Activated T-cell treated with anti-CD3 and anti-CD28 coated beads for 4 hours (primary cell): ENCODE measurements around the gene KLHL3.
"Not testable (repeated sequence)": the region's sequence is repeated elsewhere in the genome, so short reads cannot be mapped to it uniquely, and the experiment has no call there.

ENCODE experiments used
- DNase-seq: peaks from one replicate; pipeline ENCODE4 v3.0.0-alpha.2; 2020

The KLHL3 gene, protein sequence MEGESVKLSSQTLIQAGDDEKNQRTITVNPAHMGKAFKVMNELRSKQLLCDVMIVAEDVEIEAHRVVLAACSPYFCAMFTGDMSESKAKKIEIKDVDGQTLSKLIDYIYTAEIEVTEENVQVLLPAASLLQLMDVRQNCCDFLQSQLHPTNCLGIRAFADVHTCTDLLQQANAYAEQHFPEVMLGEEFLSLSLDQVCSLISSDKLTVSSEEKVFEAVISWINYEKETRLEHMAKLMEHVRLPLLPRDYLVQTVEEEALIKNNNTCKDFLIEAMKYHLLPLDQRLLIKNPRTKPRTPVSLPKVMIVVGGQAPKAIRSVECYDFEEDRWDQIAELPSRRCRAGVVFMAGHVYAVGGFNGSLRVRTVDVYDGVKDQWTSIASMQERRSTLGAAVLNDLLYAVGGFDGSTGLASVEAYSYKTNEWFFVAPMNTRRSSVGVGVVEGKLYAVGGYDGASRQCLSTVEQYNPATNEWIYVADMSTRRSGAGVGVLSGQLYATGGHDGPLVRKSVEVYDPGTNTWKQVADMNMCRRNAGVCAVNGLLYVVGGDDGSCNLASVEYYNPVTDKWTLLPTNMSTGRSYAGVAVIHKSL

DNA sequence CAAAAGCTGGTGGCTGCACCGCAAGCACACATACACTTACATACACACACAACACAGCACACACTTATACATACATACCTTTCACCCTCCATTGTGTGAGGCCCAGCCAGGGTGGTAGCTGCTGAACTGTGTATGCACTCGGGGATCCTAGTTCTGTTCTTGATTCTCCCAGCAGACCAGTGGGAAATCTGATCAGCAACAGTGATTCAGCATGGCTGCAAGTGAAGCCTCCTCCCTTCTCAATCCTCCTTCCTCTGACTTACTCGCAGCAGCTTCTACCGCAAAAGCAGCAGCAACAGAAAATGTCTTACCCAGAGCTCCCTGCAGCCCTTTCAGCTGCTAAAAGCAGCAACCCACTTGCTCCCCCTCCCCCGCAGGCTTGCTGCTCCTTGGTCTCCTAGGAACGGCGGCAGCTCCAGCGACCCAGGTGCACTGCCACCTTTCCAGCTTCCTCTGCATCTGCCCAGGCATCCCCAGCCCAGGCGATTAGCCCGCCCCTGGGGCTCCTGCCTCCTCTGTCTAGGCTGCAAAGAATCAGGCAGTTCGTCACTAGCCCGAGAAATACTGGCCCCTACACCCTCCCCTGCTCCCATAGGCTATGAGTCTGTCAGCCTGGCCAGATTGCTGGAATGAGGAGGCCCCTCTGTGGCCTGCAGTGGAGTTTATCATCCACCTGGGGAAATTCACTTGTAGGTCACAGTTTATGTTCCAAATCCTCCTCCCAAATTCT lies at the start of gene KLHL3:
KLHL3 (minus strand) TSS at position 535 of the 730 bp plus-strand sequence; CDS start at position 92, 443 bp downstream.
- peak; percentile 11 for DNase-seq

DNA sequence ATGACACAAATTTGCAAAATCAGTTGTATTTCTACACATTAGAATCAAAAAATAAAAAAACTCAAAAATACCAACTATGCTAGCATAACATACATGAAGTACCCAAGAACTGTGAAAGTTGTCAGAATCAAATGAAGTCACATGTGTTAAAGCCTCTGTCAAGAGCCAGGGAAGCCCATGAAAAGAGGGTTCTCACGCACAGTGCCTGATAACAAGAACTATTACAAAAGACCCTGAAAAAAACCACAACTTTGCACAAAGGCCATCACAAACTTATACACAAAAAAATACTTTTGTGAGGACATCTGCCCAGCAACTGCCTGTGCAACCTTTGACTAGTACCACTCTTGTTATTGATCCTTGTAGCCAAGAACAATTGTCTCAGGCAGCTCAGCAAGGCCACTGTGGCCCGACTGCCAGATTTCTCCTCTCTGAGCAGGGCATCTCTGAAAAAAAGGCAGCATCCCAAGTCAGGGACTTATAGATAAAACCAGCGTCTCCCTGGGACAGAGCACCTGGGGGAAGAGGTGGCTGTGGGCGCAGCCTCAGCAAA lies 47.2 kb upstream of the KLHL3 start:
- DNase-seq: no peak

DNA sequence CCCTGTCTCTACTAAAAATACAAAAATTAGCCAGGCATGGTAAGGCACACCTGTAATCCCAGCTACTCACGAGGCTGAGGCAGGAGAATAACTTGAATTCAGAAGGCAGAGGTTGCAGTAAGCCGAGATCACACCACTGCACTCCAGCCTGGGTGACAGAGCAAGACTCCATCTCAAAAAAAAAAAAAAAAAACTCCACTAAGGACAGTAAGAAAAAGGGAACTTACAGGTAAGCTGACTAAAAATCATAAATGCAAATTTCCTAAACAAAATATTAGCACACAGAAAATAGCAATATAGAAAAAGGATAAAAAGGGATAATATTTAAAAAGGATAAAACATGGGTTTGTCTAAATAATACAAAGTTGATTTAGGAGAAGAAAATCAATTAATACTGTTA lies 46.2 kb upstream of the KLHL3 start:
- DNase-seq: no peak

DNA sequence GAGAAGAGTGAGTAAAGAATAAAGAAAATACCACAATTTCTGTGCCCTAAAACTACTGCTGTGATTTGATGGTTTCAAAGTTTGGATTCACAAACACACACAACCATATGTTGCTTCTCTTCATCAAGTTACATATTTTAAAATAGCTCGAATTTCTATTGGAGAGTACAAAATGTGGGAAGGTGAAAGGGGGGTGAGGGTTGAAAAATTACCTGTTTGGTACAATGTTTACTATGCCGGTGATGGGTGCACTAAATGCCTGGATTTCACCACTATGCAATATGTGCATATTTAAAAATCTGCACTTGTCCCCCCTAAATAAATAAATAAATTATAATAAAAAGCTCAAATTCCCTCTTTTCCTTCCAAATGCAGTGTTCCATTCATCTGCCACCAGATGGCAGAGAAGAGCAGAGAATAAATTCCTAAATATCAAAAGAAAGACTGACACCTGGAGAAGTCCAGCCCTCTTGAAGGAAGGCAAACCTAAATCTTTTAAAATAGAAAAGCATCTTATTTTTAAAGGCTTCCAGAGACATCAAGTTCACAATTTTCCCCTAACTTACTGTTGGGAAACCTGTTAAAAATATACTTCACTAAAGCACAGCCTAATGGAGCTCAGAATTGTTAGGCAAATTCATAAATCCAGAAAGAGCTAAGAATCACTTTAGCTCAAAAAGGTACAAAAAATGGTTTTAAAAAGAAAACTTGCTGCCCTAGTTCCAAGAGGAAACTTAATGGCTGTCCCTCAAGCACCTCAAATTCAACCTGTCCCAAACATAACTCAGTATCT lies 43.1 kb upstream of the KLHL3 start:
- no peak for DNase-seq

DNA sequence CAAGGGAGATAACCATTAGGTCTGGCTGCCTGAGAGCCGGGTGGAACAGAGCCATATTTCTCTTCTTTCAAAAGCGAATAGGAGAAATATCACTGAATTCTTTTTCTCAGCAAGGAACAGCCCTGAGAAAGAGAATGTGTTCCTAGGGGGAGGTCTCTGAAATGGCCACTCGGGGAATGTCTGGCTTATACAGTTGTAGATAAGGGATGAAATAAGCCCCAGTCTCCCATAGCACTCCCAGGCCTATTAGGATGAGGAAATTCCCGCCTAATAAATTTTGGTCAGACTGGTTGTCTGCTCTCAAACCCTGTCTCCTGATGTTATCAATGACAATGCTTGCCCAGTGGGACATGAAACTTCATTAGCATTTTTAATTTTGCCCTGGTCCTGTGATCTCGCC lies 32.0 kb upstream of the KLHL3 start:
- not testable (repeated sequence) for DNase-seq

DNA sequence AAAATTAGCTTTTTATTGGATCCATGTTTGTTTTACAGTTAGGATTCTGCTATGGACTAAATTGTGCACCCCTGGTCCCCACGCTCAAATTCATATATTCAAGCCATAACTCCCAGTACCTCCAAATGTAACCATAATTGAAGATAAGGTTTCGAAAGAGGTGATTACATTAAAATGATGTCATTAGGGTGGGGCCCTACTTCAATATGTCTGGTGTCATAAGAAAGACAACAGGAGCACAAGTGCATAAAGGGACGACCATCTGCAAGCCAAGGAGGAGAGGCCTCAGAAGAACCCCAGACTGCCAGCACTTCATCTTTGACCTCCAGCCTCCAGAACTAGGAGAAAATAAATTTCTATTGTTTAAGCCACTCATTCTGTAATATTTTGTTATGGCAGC lies 25.7 kb upstream of the KLHL3 start:
- DNase-seq: no peak

DNA sequence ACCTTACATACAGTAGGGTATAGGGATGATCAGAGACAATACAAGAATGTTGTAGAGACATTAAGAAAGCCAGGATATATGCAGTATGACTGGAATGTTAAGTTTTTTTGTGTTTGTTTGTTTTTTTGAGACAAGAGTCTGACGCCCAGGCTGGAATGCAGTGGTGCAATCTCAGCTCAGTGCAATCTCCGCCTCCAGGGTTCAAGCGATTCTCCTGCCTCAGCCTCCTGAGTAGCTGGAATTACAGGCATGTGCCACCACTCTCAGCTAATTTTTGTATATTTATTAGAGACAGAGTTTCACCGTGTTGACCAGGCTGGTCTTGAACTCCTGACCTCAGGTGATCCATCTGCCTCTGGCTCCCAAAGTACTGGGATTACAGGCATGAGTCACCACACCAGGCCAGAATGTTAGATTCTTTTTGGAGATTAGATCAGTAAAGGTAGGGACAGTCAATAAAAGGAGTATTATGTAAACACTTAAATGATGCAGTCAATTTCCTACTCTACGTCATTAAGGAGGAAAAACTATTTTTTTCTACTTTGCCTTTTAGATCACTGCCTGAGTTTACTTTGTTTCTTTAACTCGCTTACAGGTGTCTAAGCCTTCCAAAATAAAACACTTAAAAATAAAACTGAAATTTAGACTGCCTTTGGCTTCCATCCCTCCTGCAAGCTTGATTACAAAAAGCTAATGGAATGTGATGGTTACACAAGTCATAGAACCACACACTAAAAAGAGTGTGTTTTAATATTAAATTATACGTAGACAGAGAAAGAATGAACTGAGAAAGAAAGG lies 25.0 kb upstream of the KLHL3 start:
- no peak for DNase-seq

DNA sequence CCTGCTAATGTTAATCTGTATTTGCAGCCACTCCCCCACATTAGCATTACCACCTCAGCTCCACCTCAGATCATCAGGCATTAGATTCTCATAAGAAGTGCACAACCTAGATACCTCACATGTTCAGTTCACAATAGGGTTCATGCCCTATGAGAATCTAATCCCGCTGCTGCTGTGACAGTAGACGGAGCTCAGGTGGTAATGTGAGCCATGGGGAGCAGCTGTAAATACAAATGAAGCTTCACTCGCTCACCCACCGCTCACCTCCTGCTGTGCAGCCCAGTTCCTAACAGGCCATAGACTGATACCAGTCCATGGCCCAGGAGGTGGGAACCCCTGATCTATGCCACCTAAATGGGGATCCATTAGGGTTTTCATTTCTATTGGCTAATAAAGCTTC lies 24.4 kb upstream of the KLHL3 start:
- no peak for DNase-seq

DNA sequence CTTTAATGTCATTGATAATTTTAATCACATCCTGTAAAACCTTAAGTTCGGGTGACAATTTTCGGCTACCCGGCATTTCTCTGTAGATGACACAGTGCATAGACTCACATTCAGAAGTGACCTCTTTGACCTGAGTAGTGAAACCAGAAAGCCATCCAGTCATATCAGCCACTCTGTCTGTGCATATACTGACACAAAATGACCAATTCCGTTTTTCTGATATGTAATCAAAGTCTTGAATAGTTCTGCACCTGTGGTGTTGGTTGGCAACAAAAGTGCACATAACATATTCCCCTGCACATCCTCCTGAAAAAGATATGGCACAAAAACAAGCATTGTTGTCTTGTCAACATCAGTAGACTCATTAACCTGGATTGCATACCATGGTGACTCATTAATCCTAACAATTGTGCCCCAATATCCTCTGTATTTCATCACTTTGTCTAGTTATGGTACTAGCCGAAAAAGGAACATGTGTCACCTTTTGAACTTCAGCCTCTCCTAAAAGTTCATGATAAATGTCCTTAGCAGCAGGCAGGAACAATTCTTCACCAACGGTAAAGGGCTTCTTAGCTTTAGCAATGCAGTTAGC lies 22.9 kb upstream of the KLHL3 start:
- DNase-seq: no peak

DNA sequence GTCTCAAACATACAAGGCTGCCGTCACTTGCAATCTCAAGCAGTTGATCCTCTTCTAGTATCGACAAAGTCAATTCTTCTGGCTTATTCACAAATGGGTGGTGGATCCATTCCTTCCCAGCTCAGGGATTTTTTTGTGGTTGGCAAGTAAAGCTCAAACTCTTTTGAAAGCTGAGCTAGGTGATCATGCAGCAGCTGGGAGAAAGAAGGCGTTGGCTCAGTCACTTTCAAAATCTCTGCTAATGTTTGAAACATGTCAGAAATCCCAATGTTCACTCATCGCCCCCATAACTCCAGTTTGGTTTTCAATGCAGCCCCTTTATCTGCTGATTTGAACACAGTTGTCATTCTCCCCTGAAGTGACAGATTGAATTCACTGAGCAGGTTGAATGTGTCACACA lies 22.2 kb upstream of the KLHL3 start:
- no peak for DNase-seq

DNA sequence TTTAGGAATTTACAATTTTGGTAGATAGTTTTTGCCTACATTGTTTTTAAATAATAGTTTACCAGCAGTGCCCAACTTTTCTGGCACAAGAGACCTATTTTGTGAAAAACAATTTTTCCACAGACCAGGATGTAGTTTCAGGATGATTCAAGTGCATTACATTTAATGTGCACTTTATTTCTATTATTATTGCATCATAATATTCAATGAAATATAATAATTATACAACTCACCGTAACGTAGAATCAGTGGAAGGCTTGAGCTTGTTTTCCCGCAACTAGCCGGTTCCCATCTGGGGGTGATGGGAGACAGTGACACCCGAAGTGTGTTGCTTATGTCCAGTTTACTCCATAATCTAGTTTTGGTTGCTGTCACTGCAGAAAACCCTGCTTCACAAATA lies 21.7 kb upstream of the KLHL3 start:
- DNase-seq: no peak

DNA sequence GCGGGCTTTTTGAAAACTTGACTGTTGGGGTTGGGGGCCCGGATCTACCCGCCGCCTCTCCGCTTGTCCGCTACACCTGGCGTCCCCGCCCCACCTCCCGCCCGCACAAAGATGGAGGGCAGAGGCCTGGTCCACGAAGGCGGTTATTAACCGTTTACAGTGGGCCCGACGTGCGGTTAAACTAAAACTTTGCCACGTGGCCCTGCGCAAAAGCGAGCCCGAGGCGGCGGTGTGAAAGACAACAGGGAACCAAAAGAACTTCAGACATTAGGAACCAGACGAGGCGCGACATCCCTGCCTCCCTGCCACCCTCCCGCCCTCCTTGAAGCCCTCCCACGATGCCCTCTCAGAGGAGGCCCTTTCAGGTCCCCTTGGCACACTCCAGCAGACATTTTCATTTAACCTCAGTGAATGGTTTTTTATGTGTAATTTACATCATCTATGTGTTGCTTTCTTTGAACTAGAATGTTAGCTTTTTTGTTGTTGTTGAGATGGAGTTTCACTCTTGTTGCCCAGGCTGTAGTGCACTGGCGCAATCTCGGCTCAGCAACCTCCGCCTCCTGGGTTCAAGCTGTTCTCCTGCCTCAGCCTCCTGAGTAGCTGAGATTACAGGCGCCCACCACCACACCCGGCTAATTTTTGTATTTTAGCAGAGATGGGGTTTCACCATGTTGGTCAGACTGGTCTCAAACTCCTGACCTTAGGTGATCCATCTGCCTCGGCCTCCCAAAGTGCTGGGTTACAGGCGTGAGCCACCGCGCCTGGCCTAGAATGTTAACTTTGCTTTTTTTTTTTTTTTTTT lies 19.3 kb upstream of the KLHL3 start:
- no peak for DNase-seq

DNA sequence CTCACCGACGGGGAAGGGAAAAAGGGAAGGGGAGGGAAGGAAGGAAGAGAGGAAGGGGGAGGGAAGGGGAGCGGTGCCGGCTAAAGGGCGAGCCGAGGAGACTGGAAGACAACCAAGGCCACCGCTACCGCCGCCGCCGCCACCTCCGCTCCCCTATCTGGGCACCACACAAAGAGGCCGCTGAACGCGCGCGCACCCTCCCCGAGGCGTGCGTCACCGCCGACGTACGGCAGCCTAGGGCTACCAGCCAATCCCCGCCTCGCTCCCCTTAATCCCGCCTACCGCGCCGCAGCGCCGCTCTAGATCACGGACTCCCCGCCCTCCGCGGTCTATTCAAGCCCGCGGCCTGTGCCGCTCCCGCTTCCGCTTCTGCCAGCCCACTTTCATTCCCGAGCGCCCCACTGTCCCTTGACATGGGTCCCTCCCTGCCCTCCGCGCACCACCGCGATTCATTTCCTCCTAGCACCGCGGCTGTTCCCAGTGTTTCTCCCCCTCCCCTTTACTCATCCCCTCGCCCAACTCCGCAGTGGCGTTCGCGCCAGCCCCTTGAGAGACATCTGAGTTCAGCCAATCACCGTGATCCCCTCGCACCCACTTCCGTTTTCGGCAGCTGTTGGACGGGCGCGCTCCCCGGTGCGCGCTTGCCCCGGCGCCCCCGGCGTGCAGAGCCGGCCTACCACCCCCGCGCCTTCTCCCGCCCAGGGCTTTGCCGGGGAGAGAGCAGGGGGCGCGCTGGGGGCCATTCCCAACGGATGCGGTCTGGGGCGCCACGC lies 18.5 kb upstream of the KLHL3 start, which contains the start of gene HNRNPA0:
HNRNPA0 (minus strand) TSS at position 176 of the 773 bp plus-strand sequence. CDS start 297 bp downstream, outside the sequence.
- peak; percentile 93 for DNase-seq

DNA sequence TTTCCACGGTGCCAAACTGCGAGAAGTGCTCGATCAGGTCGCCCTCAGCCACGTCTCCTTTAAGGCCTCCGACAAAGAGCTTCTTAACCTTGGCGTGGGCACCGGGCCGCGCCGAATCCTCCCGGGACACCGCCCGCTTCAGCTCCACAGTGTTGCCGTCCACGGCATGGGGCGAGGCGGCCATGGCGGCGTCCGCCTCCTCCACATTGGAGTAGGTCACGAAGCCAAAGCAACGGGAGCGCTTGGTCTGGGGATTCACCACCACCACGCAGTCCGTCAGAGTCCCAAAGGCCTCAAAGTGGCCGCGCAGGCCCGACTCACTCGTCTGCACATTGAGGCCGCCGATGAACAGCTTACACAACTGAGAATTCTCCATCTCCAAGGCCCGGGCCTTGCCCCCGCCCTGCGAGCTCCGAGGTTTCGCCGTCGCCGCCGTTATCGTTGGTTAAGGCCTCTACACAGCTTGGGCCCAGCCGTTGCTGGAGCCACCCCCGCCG lies 17.9 kb upstream of the KLHL3 start:
- no peak for DNase-seq

DNA sequence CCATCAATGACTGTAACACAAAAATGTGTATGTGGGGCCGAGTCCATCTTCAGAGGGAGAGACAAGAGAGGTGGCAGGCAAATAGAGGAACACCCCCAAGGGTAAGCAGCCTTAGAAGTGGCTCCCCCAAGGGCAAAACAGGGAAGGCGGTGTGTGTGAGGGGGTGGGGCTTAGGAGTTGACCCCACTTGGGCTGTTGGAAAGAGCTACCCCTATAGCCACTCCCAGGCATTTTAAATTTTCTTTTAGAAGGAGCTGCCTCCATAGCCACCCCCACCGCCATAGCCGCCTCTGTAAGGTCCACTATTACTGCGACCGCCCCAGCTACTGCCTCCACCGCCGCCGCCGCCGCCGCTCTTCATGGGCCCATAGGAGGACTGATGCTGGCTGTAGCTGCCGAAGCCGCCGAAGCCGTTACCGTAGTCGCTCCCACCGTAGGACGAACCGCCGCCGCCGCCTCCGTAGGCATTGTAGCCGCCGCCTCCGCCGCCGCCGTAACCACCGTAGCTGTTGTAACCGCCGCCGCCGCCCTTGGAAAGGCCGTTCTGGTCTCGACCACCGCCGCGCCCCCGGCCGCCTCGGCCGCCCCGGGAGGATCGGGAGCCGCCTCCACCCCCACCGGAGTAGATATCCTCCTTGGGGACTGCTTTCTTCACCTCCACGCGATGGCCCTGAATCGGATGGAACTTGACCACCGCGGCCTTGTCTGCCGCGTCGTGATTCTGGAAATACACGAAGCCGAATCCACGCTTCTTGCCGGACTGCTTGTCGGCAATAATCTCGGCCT lies 17.2 kb upstream of the KLHL3 start:
- peak; percentile 14 for DNase-seq

DNA sequence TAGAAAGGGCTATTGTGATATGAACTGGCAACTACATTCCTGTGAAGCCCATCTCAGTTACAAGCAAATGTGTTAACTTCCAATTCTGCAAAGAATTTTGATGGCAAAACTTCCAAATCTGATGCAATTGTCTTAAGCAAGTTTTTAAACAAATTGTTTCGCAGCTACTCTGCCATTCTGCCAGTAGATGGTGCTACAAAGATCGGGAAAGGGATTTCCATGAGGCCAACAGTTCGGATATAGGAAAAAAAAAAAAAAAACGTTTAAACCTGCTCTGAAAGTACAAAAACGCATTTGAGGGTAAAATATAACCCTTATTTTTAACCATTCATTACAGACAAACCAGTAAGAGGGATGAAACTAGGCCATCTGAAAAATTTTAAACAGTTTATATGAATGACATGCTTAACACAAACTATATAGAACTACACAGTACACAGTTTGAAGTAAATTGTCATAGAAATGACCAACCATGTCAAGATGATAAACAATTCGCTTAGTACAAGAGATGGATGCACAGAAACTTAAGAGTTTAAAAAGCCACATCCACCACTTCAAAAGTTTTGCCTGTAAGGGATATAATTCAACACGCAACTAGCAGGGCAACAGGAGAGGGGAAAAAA lies 16.1 kb upstream of the KLHL3 start:
- DNase-seq: no peak

DNA sequence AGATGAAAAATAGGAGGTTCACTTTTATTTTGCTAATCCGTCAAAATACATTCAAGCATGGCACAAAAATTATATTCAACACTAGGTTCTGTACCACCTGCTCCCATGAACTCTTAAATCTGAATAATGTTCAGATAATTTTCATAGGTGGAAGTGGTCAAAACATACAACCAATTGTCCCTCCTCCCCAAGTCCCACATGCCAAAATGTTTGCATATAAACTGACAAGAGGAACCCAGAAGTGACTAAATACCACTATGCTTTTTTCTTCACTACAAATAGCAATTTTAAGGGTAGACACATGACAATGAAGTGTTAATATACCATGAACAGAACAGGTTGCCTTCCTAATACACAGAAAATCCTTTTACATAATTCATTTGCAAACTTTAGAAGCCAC lies 14.5 kb upstream of the KLHL3 start:
- DNase-seq: no peak

DNA sequence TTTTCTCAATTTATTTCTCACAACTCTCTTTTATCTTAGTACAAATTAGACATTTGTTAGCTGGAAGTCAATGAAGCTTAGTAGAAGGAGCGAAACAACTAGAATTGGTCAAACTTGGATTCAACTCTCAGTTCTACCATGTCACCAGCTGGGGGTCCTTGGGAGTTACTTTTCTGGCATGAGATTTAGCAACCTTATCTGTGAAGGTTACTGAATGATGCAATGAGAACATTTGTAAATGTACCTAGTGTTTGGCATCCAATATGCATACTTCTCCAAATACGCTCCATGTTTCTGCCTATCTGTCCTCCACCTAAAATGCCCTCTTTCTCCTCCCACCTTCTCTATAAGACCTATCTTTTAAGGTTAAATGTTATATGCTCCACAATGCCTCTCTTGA lies 12.0 kb upstream of the KLHL3 start:
- no peak for DNase-seq
